Left lung (tissue), 10 donors: ENCODE results near the gene CFAP161. TPM values are rescaled to one million over a fixed set of nuclear protein-coding genes. Genes with fewer than 3 reads are reported as not detected.

ENCODE experiments used
- ATAC-seq: fragments of 200-7000 bp; cut with Tn5 transposase; one replicate; pipeline ENCODE4 v1.9.1; 2020; ENCODE audit warnings: moderate library complexity
- DNase-seq, 4 donors: peaks; one replicate each; pipeline ENCODE4 v3.0.0-alpha.2; 2013 to 2020
- H3K27ac ChIP-seq, 2 donors: fragments of 200-600 bp; sonication (generic) in 1 of 2; one replicate each; pipeline versions ENCODE4 v1.5.0 to v1.8.0; 2020 to 2021
- H3K27me3 ChIP-seq, 2 donors: fragments of 200-600 bp; sonication (generic) in 1 of 2; one replicate each; pipeline versions ENCODE4 v1.5.0 to v1.8.0; 2020 to 2021
- H3K36me3 ChIP-seq, 2 donors: fragments of 200-600 bp; sonication (generic) in 1 of 2; one replicate each; pipeline versions ENCODE4 v1.5.0 to v1.8.0; 2020 to 2021
- H3K4me1 ChIP-seq, 2 donors: fragments of 200-600 bp; one replicate each; pipeline ENCODE4 v1.8.0; 2021
- H3K4me3 ChIP-seq, 2 donors: fragments of 200-600 bp; sonication (generic) in 1 of 2; one replicate each; pipeline versions ENCODE4 v1.5.0 to v1.8.0; 2020 to 2021; ENCODE audit warnings: mild to moderate bottlenecking in 1 of 2
- H3K9me3 ChIP-seq, 2 donors: fragments of 200-600 bp; sonication (generic) in 1 of 2; one replicate each; pipeline versions ENCODE4 v1.5.0 to v1.8.0; 2020 to 2021
- intact Hi-C, 2 donors: fragments of 100-400 bp; cut with DNase I; formaldehyde crosslinking; loops; one replicate each; pipeline versions ENCODE4 v1.11.2 to v1.14.2; 2022
- polyA plus RNA-seq, 6 donors: library from polyadenylated mRNA; unstranded; fragments of 120-200 nt; gene quantifications; one replicate each; pipeline ENCODE4 v1.2.1, GENCODE V29; 2013; ENCODE audit not compliant: insufficient read length in 6 of 6
- total RNA-seq, 2 donors: library from RNA; stranded (reverse); fragmentation: NEBNext Ultra II Directional; extraction: Animal tissue kit (Norgen Biotek cat#: 25700); gene quantifications; one replicate each; pipeline ENCODE4 v1.2.1, GENCODE V29; 2021
- TF ChIP-seq, protein P1 (sequence below), 2 donors: fragments of 200-600 bp; sonication (generic) in 1 of 2; IDR thresholded peaks; one replicate each; pipeline versions ENCODE4 v1.5.0 to v1.8.0; 2021; ENCODE audit warnings: antibody characterized with exemption in 2 of 2
- donor health status: DM: no; HTN: yes; CAD: no.
- donor health status: DM: no; HTN: no; CAD: no.

Gene CFAP161
- total and polyA plus RNA-seq, 8 donors = 0.64 to 12.2 (median 5.7) TPM

DNA sequence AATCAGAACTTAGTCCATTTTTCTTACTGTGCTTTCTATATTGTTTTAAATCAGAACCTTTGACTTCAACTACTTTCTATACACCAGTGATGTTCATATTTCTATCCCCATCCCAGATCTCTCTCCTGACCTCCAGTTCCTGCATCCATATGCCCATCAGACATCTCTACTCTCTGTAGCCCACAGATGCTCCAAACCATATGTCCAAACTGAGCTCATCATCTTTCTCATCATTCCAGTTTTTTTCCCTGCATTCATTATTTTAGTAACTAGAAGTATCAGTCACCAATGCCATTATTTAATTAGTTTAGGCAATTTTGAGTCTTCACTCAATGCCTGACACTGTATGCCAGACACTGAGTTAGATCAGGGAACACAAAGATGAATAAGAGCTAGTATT lies 37.2 kb downstream of the CFAP161 start:
- ATAC-seq = no peak
- Histone ChIP-seq H3K4me1 (peaks cover 3 to 7% of the 10 kb centered on the region in 2 donors), H3K27ac (no peak overlapping the region), H3K27me3 (no peaks in the 10 kb centered on the region), H3K36me3 (no peaks in the 10 kb centered on the region), H3K9me3 (no peaks in the 10 kb centered on the region), H3K4me3 (no peak overlapping the region)
- TF ChIP-seq, protein P1, sequence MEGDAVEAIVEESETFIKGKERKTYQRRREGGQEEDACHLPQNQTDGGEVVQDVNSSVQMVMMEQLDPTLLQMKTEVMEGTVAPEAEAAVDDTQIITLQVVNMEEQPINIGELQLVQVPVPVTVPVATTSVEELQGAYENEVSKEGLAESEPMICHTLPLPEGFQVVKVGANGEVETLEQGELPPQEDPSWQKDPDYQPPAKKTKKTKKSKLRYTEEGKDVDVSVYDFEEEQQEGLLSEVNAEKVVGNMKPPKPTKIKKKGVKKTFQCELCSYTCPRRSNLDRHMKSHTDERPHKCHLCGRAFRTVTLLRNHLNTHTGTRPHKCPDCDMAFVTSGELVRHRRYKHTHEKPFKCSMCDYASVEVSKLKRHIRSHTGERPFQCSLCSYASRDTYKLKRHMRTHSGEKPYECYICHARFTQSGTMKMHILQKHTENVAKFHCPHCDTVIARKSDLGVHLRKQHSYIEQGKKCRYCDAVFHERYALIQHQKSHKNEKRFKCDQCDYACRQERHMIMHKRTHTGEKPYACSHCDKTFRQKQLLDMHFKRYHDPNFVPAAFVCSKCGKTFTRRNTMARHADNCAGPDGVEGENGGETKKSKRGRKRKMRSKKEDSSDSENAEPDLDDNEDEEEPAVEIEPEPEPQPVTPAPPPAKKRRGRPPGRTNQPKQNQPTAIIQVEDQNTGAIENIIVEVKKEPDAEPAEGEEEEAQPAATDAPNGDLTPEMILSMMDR (IDR thresholded peaks at IDR 0.05) = no peak
- no peak for DNase-seq
- intact Hi-C loops = no loop called here

DNA sequence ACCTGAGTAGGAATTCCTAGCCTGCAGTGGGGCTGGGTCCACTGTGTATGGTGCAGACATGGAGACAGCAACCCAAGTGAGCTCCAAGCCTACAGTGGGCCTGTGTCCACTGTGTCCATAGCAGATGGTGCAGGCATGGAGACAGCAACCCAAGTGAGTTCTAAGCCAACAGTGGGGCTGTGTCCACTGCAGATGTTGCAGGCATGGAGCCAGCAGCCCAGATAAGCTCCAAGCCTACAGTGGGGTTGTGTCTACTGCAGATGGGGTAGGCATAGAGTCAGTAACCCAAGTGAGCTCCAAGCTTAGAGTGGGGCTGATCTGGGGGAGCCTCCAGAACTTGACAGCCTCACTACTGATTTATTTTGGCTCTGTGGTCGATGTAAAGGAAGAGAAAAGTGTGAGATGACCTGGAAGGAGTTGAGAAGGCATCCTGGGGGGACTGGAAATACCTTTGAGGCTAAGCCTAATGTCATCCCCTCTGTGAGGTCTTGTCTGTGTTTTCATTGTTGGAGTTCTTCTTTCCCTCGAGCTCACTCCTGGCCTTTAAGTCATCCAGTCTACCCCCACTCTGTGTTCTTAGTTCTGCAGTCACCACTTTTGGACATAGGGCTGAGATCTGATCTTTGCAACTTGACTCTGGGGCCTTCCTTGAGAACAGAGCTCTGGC lies 40.2 kb downstream of the CFAP161 start:
- ATAC-seq (no peak), DNase-seq (no peak)
- TF ChIP-seq, protein P1 (IDR thresholded peaks at IDR 0.05) = no peak
- no peak overlapping the region for H3K27ac ChIP-seq
- no peaks in the 10 kb centered on the region for H3K27me3 ChIP-seq
- H3K4me3 ChIP-seq = no peak overlapping the region
- intact Hi-C loops = no loop called here
- H3K4me1 ChIP-seq = peaks cover 0 to 3% of the 10 kb centered on the region in 2 donors
- H3K9me3 ChIP-seq = no peaks in the 10 kb centered on the region
- no peaks in the 10 kb centered on the region for H3K36me3 ChIP-seq

DNA sequence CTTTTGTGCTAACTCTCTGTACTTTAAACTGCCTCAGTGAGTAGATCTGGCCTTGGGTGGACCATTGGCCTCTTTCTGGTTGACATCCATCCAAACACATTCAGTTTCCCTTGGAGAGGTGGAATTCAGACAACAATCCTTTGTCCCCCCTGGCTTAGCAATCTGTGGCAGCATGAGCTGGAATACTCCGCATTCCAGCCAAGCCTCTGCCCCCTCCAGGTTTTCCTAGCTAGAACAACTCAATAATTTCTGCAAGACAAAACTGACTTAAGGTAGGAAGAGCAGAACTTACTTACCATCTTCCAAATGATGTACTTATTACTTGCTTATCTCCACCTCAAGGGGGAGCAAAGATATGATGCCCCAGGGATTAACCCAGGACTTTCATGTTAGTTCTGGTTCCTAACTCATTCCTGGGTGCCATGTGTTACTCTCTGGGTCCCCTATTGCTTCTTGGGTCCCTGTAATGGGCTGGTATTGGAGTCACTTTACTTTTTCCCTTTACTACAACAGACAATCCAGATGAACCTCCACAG lies 40.8 kb downstream of the CFAP161 start:
- Histone ChIP-seq H3K4me3 (no peak overlapping the region), H3K27ac (no peak overlapping the region), H3K27me3 (no peaks in the 10 kb centered on the region), H3K4me1 (peaks cover 0 to 3% of the 10 kb centered on the region in 2 donors), H3K9me3 (no peaks in the 10 kb centered on the region), H3K36me3 (no peaks in the 10 kb centered on the region)
- no peak for DNase-seq
- TF ChIP-seq, protein P1 (IDR thresholded peaks at IDR 0.05) = no peak
- intact Hi-C loops = no loop called here
- no peak for ATAC-seq

DNA sequence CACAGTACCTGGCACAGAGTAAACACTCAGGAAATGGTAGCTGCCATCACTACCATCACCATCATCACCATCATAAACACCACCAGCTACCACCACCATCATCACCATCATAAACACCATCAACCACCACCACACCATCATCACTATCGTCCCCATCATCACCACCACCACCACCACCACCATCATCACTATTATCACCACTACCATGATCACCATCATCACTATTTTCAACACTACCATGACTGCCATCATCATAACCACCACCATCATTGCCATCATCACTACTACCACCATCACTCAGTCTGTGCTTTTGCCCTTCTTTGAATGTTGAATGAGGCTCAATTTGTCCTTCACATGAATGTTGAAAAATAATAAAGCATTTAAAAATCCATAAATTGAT lies 41.4 kb downstream of the CFAP161 start:
- TF ChIP-seq, protein P1 (IDR thresholded peaks at IDR 0.05) = no peak
- no peaks in the 10 kb centered on the region for H3K36me3 ChIP-seq
- H3K9me3 ChIP-seq = no peaks in the 10 kb centered on the region
- H3K27ac ChIP-seq = no peak overlapping the region
- no peaks in the 10 kb centered on the region for H3K27me3 ChIP-seq
- DNase-seq = no peak
- no peak overlapping the region for H3K4me3 ChIP-seq
- intact Hi-C loops = no loop called here
- no peak for ATAC-seq
- peaks cover 0 to 3% of the 10 kb centered on the region in 2 donors for H3K4me1 ChIP-seq

DNA sequence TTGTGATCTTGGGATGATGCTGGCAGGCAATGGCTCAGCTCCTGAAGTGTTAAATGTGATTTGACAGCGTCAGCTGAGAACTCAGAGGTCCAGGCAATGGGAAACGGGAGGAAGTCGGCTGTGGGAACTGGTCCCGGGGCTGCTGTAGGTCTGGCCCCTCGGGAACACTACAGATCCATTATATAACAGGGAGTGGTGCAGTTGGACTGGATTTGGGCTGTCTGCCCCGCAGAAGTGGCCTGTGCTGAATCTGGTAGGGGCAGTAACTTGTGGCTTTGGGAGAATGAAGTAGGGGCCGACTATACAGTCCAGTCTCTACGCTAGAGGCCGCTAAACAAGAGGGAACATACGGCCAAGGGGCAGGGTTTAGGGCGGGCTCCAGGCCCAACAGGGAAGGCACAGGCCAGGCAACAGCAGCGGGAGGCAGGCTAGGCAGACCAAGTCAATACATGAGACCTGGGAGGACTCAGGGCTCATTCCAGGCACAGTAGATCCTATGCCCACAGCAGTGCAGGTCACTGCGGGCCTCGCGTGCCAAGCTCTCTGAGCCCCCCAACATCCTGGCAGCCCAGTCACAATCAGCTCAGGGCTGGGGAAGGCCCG lies 42.3 kb downstream of the CFAP161 start:
- H3K9me3 ChIP-seq = no peaks in the 10 kb centered on the region
- TF ChIP-seq, protein P1 (IDR thresholded peaks at IDR 0.05) = no peak
- peaks cover 0 to 4% of the 10 kb centered on the region in 2 donors for H3K27me3 ChIP-seq
- H3K27ac ChIP-seq = peak overlapping the region; percentile 11 to 44
- DNase-seq (no peak), ATAC-seq (peak; percentile 56)
- intact Hi-C loops = no loop called here
- H3K4me3 ChIP-seq = no peak overlapping the region
- H3K36me3 ChIP-seq = no peaks in the 10 kb centered on the region
- H3K4me1 ChIP-seq = peaks cover 0 to under 1% of the 10 kb centered on the region in 2 donors
